GM10847 (cell line): ENCODE measurements around the gene MUCL3.

Experiments
- POLR2A ChIP-seq: IDR thresholded peaks from 2 replicates; pipeline ENCODE4 v1.6.1; 2011; ENCODE audit not compliant: insufficient read length; ENCODE audit errors: extremely low read depth

MUCL3 gene

GRCh38 chr6:30940361-30940986, at the start of gene MUCL3:
Gene MUCL3 (plus strand): TSS chr6:30940973. CDS start chr6:30941000, 27 bp downstream.
- TF ChIP-seq POLR2A = no peak

- TF ChIP-seq POLR2A = no peak
Observed at GRCh38 chr6:30891450-30891723, 49.4 kb upstream of the MUCL3 start.

GRCh38 chr6:30891816-30892538, 48.8 kb upstream of the MUCL3 start:
- TF ChIP-seq POLR2A = no peak

- no peak for TF ChIP-seq POLR2A
Observed at GRCh38 chr6:30893001-30893591, 47.7 kb upstream of the MUCL3 start.

GRCh38 chr6:30893666-30894065, 47.1 kb upstream of the MUCL3 start:
- TF ChIP-seq POLR2A = no peak

- no peak for TF ChIP-seq POLR2A
Observed at GRCh38 chr6:30894381-30894780, 46.4 kb upstream of the MUCL3 start.

- TF ChIP-seq POLR2A = no peak
Observed at GRCh38 chr6:30894935-30895334, 45.8 kb upstream of the MUCL3 start.

GRCh38 chr6:30895343-30895742, 45.4 kb upstream of the MUCL3 start:
- no peak for TF ChIP-seq POLR2A

GRCh38 chr6:30896541-30896940, 44.2 kb upstream of the MUCL3 start:
- TF ChIP-seq POLR2A = no peak

- no peak for TF ChIP-seq POLR2A
Observed at GRCh38 chr6:30897882-30898281, 42.9 kb upstream of the MUCL3 start.

- no peak for TF ChIP-seq POLR2A
Observed at GRCh38 chr6:30898750-30899360, 41.9 kb upstream of the MUCL3 start.

- no peak for TF ChIP-seq POLR2A
Observed at GRCh38 chr6:30900863-30901417, 39.8 kb upstream of the MUCL3 start.

GRCh38 chr6:30901436-30901835, 39.3 kb upstream of the MUCL3 start:
- no peak for TF ChIP-seq POLR2A

GRCh38 chr6:30902709-30903108, 38.1 kb upstream of the MUCL3 start:
- no peak for TF ChIP-seq POLR2A

GRCh38 chr6:30903236-30903635, 37.5 kb upstream of the MUCL3 start:
- TF ChIP-seq POLR2A = no peak

GRCh38 chr6:30907758-30908591, 32.8 kb upstream of the MUCL3 start, which contains the start of gene GTF2H4:
Gene GTF2H4 (plus strand): TSS chr6:30908207.
- TF ChIP-seq POLR2A = peak; percentile 34

GRCh38 chr6:30908700-30909099, 32.1 kb upstream of the MUCL3 start:
- no peak for TF ChIP-seq POLR2A
